HG03521 (cell line): ENCODE data around the gene C4B.
"Not testable (repeated sequence)": the region's sequence is repeated elsewhere in the genome, so short reads cannot be mapped to it uniquely, and the experiment has no call there.

Source experiments
- ATAC-seq: cut with Tn5 transposase; IDR thresholded peaks from one replicate; pipeline ENCODE4 v1.9.1; 2021; ENCODE audit warnings: mild to moderate bottlenecking, moderate library complexity; ENCODE audit not compliant: unreplicated experiment

Gene C4B

DNA sequence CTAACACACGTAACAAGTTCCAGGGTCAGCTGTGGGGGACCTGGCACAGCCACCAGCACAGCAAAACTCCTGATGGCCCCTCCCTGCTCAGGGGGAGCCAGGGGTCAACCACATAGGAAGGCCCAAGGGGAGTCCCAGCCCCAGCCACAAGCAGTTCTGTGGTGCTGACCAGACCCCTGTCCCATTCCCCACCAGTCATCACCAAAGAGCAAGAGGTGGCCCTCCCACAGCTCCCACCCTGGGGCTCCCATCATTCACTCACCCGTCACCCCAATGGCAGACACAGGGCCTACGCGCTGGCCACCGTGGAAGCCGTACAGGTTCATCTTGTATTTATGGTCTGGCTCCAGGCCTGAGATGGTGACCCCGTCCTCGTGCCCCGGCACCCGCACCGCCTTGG is 35.1 kb downstream of the C4B start:
- not testable (repeated sequence) for ATAC-seq

DNA sequence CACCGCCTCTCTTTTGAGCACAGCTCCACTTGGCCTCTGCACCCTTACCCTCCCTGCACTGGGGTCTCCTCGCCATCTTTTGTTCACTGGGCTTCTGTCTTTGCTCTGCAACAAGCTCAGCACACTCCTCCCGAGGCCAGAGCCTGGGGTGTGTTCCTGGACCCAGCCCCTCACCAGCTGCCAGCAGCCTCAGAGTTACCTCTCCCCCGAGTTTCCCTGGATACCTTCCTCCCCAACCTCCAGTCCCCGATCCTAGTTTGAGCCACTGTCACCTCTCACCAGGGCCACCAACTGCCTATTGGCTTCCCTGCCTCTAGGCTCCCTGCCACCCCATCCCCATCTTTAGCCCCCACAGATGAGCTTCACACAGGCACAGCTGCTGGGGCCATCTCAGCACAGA is 36.0 kb downstream of the C4B start:
- no peak for ATAC-seq

DNA sequence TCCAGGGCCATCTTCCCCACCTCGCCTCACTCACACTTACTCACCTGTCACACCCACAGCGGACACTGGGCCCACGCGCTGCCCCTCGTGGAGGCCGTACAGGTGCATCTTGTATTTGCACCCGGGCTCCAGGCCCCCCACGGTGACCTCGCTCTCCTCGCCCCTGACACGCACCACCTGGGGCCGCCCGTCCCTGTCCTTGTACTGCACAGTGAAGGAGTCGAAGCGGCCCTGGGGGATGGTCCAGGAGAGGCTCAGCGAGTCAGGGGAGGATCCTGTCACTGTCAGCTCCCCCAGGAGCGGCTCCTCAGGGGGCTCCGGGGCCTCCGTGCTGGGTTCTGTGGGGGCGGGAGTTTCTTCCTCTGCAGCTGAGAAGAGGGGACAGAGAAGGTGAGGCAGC is 38.0 kb downstream of the C4B start:
- ATAC-seq, result not testable (repeated sequence)

DNA sequence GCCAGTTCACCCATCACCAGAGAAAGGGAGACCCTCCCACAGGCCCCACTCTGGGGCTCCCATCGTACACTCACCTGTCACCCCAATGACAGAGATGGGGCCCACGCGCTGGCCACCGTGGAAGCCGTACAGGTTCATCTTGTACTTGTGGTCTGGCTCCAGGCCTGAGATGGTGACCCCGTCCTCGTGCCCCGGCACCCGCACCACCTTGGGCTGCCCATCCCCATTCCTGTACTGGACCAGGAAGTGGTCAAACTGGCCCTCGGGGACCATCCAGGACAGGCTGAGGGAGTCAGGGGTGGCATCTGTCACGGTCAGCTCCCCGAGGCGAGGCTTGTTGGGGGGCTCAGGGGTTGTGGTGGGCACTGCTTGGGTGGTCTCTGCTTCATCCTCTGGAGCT is 38.7 kb downstream of the C4B start:
- ATAC-seq, result not testable (repeated sequence)

DNA sequence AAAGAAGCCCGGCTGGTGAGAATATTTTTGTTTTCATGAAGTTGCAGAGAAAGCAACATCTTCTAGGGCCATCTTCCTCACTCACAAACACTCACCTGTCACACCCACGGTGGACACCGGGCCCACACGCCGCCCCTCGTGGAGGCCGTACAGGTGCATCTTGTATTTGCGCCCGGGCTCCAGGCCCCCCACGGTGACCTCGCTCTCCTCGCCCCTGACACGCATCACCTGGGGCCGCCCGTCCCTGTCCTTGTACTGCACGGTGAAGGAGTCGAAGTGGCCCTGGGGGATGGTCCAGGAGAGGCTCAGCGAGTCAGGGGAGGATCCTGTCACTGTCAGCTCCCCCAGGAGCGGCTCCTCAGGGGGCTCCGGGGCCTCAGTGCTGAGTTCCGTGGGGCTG is 41.2 kb downstream of the C4B start:
- not testable (repeated sequence) for ATAC-seq

DNA sequence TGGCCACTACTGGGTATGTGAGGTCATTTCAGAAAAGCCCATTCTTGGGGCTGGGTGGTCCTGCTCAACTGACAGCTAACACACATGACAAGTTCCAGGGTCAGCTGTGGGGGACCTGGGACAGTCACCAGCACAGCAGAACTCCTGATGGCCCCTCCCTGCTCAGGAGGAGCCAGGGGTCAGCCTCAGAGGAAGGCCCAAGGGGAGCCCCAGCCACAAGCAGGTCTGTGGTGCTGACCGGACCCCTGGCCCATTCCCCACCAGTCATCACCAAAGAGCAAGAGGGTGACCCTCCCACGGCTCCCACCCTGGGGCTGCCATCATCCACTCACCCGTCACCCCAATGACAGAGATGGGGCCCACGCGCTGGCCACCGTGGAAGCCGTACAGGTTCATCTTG is 41.7 kb downstream of the C4B start:
- ATAC-seq, result no peak

DNA sequence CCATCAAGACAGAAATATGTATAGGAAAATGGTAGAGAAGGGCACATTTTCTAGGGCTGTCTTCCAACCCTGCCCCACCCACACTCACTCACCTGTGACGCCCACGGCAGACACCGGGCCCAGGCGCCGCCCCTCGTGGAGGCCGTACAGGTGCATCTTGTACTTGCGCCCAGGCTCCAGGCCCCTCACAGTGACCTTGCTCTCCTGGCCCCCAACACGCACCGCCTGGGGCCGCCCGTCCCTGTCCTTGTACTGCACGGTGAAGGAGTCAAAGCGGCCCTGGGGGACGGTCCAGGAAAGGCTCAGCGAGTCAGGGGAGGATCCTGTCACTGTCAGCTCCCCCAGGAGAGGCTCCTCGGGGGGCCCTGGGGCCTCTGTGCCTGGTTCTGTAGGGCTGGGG is 43.4 kb downstream of the C4B start:
- no peak for ATAC-seq

DNA sequence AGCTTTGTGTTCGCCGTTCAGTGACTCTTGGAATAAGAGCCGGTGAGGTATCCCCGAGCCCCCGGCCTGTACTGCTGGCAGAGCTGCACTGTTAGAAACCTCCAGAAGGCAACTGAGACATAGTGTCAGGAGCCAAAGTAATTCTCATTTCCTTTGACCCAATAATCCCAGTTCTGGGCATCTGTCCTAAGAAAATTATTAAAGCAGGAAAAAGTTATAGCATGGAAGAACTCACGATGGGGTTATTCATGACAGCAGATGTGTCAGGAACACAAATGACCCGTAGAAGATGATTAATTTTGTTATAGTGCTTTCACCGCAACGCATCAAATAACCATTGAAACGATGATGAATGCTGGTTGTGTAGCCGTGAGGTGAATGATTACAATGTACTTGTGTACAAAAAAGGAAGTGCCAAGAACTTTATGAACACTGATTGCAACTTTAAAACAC is 43.9 kb downstream of the C4B start:
- ATAC-seq, result no peak

DNA sequence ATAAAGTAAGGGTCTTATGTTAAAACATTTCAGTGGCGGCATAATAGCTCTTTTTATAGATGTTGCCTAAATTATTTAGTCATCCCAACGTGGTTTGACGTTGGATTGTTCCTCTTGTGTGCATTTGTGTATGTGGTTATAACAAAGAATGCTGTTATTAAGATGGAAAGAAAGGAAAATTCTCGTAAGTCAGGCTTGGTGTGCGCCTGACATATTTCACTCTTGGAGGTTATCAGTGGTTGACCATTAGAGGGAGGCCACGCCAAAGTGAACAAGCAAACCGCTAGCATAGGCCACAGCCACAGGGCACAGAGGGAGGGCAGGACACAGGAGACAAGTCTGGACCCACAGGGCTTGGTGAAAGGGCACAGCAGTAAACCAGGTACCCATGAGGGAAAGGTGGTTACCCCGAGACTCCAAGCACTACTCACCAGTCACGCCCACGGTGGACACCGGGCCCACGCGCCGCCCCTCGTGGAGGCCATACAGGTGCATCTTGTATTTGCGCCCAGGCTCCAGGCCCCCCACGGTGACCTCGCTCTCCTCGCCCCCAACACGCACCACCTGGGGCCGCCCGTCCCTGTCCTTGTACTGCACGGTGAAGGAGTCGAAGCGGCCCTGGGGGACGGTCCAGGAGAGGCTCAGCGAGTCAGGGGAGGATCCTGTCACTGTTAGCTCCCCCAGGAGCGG is 46.5 kb downstream of the C4B start:
- ATAC-seq, result no peak

DNA sequence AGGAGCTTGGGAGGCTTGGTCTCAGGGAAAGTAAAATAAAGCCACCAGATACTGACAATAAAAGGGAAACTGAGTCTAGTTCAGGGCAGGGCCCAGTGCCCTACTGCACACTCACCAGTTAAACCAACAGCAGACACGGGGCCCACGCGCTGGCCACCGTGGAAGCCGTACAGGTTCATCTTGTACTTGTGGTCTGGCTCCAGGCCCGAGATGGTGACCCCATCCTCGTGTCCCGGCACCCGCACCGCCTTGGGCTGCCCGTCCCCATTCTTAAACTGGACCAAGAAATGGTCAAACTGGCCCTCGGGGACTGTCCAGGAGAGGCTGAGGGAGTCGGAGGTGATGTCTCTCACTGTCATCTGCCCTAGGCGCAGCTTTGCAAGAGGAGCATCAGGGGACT is 50.1 kb downstream of the C4B start:
- ATAC-seq, result no peak

DNA sequence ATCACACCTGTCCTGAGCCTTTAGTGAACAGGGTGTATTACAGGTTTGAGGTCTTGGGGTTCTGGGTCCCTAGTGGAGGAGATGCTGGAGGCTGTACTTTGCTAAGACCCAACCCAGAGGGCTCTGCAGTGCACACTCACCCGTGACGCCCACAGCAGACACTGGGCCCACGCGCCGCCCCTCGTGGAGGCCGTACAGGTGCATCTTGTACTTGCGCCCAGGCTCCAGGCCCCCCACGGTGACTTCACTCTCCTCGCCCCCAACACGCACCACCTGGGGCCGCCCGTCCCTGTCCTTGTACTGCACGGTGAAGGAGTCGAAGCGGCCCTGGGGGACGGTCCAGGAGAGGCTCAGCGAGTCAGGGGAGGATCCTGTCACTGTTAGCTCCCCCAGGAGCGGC is 52.9 kb downstream of the C4B start:
- ATAC-seq, result not testable (repeated sequence)

DNA sequence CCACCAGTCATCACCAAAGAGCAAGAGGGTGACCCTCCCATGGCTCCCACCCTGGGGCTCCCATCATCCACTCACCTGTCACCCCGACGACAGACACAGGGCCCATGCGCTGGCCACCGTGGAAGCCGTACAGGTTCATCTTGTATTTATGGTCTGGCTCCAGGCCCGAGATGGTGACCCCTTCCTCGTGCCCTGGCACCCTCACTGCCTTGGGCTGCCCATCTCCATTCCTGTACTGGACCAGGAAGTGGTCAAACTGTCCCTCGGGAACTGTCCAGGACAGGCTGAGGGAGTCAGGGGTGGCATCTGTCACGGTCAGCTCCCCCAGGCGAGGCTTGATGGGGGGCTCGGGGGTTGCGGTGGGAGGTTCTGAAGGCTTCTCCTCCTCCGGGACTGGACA is 53.7 kb downstream of the C4B start:
- ATAC-seq, result not testable (repeated sequence)

DNA sequence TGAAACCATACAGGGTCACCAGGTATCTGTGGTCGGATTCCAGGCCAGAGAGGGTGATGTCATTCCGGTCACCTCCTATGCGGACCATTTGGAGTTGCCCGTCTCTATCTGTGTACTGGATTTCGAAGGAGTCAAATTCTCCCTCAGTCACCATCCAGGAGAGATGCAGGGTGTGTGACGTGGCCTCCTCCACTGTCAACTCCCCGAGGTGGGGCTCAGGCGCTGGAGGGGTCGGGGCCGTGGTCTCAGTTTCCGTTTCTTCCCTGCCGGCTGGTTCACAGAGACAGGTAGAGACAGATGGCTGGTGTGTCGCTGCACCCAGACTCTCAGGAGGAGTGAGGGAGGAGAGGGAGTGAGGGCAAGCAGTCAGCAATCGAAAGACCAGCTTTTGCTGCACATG is 54.3 kb downstream of the C4B start:
- ATAC-seq, result no peak

DNA sequence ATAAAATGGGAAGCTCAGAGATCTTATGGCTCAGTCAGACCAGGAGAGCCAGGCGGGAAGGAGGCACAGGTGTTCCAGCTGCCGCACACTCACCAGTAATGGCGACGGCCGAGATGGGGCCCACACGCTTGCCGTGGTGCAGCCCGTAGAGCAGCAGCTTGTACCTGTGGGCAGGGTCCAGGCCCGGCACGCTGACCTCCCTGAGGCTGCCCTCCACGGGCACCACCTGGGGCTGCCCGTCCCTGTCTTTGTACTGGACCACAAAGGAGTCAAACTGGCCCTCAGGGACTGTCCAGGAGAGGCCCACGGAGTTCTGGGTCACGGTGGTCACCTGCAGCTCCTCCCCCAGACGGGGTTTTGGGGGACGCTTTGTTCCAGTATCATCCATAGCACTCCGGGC is 54.9 kb downstream of the C4B start:
- no peak for ATAC-seq

DNA sequence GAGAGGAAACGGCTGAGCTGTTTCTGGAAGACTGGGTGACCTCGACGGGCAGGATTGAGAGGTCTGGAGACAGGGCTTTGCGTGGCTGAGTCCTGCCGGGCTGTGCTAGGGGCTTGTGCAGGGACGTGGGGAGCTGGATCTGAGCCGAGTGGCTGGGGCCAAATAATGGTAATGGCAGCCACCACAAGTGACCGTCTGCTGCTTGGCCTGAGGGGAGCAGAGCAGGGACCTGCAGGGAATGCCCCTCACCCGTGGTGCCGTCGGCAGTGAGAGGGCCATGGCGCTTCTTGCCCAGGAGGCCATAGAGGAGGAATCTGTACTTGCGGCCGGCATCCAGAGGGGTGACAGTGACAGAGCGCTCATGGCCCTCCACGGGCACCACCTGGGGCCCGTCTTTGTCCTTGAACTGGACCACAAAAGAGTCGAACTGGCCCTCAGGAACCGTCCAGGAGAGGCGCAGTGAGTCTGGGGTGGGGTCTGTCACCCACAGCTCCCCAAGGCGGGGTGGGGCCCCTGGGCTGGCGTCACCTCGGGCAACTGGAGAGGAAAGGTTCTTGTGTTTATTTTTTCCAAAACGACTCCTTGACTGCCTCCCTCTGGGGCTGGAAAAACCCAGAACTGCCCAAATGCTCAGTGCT is 55.4 kb downstream of the C4B start:
- ATAC-seq, result no peak

DNA sequence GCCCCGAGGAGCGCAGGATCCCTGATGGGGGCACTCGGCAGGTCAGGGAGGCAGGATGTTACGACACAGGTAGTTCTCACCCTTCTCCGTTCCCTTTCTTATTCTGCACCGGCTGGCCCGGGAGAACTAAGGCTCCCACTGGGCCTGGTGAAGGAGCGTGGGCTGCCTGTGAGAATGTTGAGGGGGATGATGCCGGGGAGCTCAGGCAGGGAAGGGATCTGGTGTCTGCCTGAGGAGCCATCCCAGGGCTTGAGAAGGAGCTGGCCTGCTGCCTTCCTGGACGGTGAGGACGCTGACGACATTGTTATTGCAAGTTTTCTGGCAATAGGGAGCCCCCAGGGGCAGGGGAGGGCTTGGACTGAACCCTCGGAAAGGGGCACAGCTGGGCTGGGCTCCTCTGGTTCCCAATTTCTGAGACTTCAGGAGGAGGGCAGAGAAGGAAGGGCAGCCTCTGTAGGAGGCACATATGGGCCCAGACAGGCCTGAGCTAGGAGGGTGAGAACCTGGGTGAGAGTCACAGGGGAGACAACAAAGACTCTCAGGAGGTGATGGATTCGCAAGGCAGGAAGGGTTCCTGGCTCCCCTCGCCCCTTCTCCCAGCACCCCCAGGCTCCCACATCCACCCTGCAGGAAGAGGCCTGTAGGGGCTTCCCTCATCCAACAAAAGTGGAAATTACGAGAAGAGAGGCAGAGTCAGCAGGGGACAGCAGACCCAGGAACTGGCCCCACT is 56.4 kb downstream of the C4B start:
- ATAC-seq, result no peak

DNA sequence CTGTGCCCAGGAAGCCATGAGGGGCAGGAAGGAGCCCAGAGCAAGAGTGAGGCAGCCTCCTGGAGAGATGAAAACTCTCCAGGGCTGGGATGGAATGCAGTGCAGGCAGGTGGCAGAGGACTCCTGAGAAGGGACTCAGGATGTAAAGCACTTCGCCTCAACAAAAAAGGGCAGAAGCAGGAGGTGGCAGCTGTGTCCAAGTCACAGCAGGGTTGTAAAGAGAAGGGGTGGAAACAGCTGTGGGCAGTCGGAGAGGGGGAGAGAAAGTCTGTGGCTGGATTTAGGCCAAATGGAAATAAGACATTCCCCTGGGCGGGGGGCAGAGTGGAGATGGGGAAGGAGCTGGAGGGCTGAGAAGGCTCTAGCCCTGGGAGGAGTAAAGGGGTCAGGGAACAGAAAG is 58.5 kb downstream of the C4B start:
- no peak for ATAC-seq

DNA sequence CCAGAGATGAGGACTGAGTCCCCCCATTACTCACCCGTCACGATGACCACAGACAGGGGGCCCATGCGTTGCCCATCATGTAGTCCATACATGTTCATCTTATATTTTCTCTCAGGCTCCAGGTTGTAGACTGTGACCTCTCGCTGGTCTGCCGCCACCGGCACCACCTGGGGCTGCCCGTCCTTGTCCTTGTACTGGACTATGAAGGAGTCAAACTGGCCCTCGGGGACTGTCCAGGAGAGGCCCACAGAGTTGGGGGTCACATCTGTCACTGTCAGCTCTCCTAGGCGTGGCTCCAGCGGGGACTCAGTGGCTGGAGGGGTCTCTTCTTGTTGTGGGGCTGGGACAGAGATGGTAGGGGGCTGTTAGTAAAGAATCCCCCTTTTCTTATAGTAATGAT is 59.0 kb downstream of the C4B start:
- no peak for ATAC-seq

DNA sequence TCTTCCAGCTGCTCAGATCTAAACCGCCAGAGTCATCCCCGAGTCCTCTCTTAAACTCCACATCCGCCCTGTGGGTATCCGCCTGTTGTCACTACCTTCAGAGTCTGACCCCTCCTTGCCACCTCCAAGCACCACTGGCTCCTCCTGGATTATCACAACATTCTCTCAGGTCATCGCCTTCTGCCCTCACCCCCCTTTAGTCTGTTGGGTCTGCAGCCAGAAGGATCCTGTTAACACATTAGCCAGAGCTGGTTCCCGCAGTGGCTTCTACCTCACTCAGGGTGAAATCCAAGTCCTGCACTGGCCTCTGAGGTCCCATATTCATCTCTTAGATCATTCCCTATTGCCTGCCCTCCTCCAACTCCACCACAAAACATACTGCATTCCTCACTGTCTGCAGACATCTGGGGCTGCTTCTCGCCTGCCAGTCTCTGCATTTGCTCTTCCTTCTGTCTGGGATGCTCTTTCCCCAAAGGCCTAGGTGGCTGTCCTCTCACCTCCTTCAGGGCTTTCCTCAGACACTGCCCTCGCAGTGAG is 60.5 kb downstream of the C4B start:
- ATAC-seq, result no peak

DNA sequence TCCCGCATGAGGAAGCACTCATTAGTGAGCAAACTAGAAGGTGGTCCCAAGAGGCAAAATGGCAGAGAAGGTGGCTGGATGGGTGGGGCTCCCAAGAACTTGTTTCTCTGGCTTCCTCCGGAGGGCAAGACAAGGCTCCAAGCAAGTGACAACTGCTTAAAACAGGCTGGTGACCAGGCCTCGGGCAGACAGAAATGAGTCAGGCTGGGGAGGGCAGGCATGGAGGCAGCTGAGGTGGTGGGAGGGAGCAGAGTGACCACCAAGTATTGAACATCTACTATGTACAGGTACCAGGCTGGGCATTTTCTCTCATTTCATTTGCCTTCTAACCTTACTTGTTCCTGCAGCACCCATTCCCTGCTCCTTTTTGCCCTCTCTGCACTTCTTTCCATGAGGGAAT is 61.2 kb downstream of the C4B start:
- ATAC-seq, result no peak

DNA sequence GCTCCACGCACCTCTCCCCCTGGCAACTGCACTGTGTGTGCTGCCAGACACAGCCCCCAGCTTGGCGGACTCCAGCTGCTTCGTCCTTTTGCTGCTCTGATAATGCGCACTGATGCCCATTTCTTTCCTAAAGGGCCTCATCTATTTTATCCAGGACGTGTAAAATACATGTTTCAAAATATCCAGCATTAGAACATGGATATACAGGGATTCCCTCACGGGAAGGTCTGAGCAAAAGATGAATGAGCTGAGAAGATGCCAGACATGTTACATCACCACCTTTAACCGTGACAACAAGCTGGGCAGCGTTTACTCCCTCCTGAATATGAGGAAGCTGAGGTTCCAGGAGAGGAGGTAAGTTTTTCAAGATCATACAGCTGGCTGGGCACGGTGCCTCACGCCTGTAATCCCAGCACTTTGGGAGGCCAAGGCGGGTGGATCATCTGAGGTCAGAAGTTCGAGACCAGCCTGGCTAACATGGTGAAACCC is 61.8 kb downstream of the C4B start:
- ATAC-seq, result no peak
